OCI-LY1 (cell line): ENCODE data around the gene TNS4.

Experiments
- H2AFZ ChIP-seq: fragments of 200-600 bp; sonication (generic), shearing (Covaris generic); 2 replicates; pipeline ENCODE4 v1.6.0; 2014; ENCODE audit warnings: antibody characterized with exemption, mild to moderate bottlenecking, low read length
- H3F3A ChIP-seq: fragments of 200-600 bp; sonication (generic), shearing (Covaris generic); 2 replicates; pipeline ENCODE4 v1.6.0; 2014; ENCODE audit warnings: mild to moderate bottlenecking, antibody characterized with exemption, low read length, moderate library complexity; ENCODE audit not compliant: insufficient read depth
- H3K27ac ChIP-seq: fragments of 200-600 bp; sonication (generic); 2 replicates; pipeline ENCODE4 v1.5.1; 2014; ENCODE audit warnings: low read length, mixed run types, mild to moderate bottlenecking, low read depth; ENCODE audit not compliant: poor library complexity, severe bottlenecking
- H3K27me3 ChIP-seq: fragments of 200-600 bp; sonication (generic); 2 replicates; pipeline ENCODE4 v1.6.0; 2014; ENCODE audit warnings: antibody characterized with exemption, mild to moderate bottlenecking, low read length, moderate library complexity; ENCODE audit not compliant: insufficient read depth
- H3K36me3 ChIP-seq: fragments of 200-600 bp; sonication (generic); 2 replicates; pipeline ENCODE4 v1.6.1; 2014; ENCODE audit warnings: mild to moderate bottlenecking, antibody characterized with exemption, low read length, moderate library complexity, mixed read lengths; ENCODE audit not compliant: insufficient read depth
- H3K4me1 ChIP-seq: fragments of 200-600 bp; sonication (generic); 2 replicates; pipeline ENCODE4 v1.5.1; 2014; ENCODE audit warnings: mild to moderate bottlenecking, low read length, moderate library complexity; ENCODE audit not compliant: insufficient read depth, severe bottlenecking
- H3K4me2 ChIP-seq: fragments of 200-600 bp; sonication (generic), shearing (Covaris generic); 2 replicates; pipeline ENCODE4 v1.6.1; 2014; ENCODE audit warnings: low read length
- H3K4me3 ChIP-seq: fragments of 200-600 bp; sonication (generic); 2 replicates; pipeline ENCODE4 v1.5.1; 2014; ENCODE audit warnings: low read length, low read depth, mild to moderate bottlenecking, mixed read lengths; ENCODE audit not compliant: poor library complexity, severe bottlenecking
- H3K79me2 ChIP-seq: fragments of 200-600 bp; shearing (Covaris generic); 2 replicates; pipeline ENCODE4 v1.6.1; 2016; ENCODE audit warnings: mixed run types, low read length, mixed read lengths; ENCODE audit not compliant: insufficient read depth
- H3K9ac ChIP-seq: fragments of 200-600 bp; sonication (generic), shearing (Covaris generic); 2 replicates; pipeline ENCODE4 v1.6.1; 2014; ENCODE audit warnings: mild to moderate bottlenecking, low read length, mixed read lengths
- H3K9me2 ChIP-seq: fragments of 200-600 bp; sonication (generic), shearing (Covaris generic); 2 replicates; pipeline ENCODE4 v1.6.1; 2014; ENCODE audit warnings: low read depth, mild to moderate bottlenecking, low read length, mixed read lengths
- H3K9me3 ChIP-seq: fragments of 200-600 bp; shearing (Covaris generic); 2 replicates; pipeline ENCODE4 v1.6.1; 2014; ENCODE audit warnings: low read length, mixed read lengths
- H4K20me1 ChIP-seq: fragments of 200-600 bp; sonication (generic), shearing (Covaris generic); 2 replicates; pipeline ENCODE4 v1.6.0; 2016; ENCODE audit warnings: mild to moderate bottlenecking, low read length; ENCODE audit not compliant: insufficient read depth
- EZH2 ChIP-seq: fragments of 200-600 bp; sonication (generic), shearing (Covaris generic); IDR thresholded peaks from 2 replicates; pipeline ENCODE4 v1.8.0; 2017; ENCODE audit warnings: borderline replicate concordance, mixed run types, mild to moderate bottlenecking, antibody characterized with exemption, low read length, moderate library complexity, mixed read lengths
- TF ChIP-seq, protein P1 (sequence below): fragments of 200-600 bp; sonication (generic), shearing (Covaris generic); IDR thresholded peaks from 2 replicates; pipeline ENCODE4 v1.5.1; 2017; ENCODE audit warnings: mild to moderate bottlenecking, antibody characterized with exemption, low read length, moderate library complexity, mixed read lengths

Gene TNS4

DNA sequence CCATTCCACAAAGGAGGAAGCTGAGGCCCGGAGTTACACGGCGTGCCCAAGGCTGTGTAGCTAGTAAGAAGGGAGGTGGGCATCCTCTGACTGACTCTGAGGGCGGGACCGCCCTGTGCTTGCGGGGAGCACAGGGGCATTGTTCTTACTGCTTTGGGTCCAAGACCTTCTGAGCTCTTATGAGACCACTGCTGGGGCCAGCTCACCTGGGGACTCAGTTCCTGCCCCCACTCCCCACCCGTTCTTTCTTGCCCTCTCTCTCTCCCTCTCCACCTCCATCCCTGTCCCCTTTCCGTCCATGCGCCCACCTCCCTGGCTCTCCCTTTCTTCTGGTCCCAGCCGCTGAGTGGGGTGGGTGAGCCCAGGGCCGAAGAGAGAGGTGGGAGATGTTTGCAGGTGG, 44.2 kb upstream of the TNS4 start:
- H3K9ac ChIP-seq, result no peak overlapping the region
- TF ChIP-seq EZH2, result no peak
- TF ChIP-seq, protein P1, sequence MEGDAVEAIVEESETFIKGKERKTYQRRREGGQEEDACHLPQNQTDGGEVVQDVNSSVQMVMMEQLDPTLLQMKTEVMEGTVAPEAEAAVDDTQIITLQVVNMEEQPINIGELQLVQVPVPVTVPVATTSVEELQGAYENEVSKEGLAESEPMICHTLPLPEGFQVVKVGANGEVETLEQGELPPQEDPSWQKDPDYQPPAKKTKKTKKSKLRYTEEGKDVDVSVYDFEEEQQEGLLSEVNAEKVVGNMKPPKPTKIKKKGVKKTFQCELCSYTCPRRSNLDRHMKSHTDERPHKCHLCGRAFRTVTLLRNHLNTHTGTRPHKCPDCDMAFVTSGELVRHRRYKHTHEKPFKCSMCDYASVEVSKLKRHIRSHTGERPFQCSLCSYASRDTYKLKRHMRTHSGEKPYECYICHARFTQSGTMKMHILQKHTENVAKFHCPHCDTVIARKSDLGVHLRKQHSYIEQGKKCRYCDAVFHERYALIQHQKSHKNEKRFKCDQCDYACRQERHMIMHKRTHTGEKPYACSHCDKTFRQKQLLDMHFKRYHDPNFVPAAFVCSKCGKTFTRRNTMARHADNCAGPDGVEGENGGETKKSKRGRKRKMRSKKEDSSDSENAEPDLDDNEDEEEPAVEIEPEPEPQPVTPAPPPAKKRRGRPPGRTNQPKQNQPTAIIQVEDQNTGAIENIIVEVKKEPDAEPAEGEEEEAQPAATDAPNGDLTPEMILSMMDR, result no peak
- no peak overlapping the region for H3K4me3 ChIP-seq
- no peak overlapping the region for H3K4me2 ChIP-seq
- no peaks in the 10 kb centered on the region for H3F3A ChIP-seq
- peaks cover 59% of the 10 kb centered on the region for H3K4me1 ChIP-seq
- H3K9me2 ChIP-seq, result no peaks in the 10 kb centered on the region
- H3K27ac ChIP-seq, result no peak overlapping the region
- no peak overlapping the region for H2AFZ ChIP-seq
- no peaks in the 10 kb centered on the region for H3K9me3 ChIP-seq
- H3K27me3 ChIP-seq, result no peaks in the 10 kb centered on the region
- no peaks in the 10 kb centered on the region for H3K79me2 ChIP-seq
- no peaks in the 10 kb centered on the region for H3K36me3 ChIP-seq
- no peaks in the 10 kb centered on the region for H4K20me1 ChIP-seq

DNA sequence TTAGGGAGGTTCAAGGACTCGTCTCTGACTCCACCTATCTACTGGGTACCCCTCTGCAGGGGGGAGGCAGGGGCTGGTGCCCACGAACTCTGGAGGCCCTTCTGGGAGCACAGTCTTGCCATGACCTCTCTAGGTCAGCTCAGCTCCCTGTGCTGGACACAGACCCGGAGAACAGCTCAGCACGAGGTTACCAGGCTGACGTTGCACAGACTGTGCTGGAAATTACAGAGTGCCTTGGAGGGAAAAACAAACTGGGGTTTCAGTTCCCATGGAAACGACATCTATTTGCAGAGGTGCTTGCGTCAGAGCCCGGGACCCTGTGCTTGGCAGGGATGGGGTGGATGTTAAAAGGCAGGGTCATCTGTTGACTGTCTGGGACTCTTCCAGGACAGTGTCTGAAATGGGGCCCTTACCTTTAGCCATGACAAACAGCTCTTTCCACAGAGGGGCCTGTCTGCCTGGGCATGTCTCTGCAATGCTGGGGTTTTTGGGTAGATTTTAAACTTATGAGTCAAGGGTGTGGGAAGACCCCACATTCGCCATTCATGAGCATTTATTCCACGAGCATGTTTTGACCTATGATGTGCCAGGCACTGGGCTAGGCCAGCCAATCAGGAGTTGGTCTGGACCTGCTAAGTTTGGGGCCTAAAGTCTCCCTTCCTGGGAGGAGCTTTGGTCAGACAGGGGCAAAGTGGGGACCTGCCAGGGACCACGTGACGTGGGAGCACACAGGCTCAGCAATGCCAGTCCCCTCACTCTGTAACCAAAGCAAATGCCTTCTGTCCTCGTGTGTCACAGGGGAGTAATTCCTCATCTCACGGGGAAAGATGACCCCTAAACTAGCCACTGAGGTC, 41.4 kb upstream of the TNS4 start:
- TF ChIP-seq, protein P1, result no peak
- no peak for TF ChIP-seq EZH2
- Histone ChIP-seq H3K4me1 (peaks cover 47% of the 10 kb centered on the region), H2AFZ (no peak overlapping the region), H3K79me2 (no peaks in the 10 kb centered on the region), H4K20me1 (no peaks in the 10 kb centered on the region), H3K27ac (peak overlapping the region; percentile 83), H3K4me2 (peak overlapping the region; percentile 18; the same call in 1 of the 2 replicates), H3K9ac (peak overlapping the region; percentile 22; the same call in 1 of the 2 replicates), H3K9me3 (no peaks in the 10 kb centered on the region), H3K9me2 (no peaks in the 10 kb centered on the region), H3K27me3 (no peaks in the 10 kb centered on the region), H3K36me3 (no peaks in the 10 kb centered on the region), H3K4me3 (no peak overlapping the region), H3F3A (no peaks in the 10 kb centered on the region)

DNA sequence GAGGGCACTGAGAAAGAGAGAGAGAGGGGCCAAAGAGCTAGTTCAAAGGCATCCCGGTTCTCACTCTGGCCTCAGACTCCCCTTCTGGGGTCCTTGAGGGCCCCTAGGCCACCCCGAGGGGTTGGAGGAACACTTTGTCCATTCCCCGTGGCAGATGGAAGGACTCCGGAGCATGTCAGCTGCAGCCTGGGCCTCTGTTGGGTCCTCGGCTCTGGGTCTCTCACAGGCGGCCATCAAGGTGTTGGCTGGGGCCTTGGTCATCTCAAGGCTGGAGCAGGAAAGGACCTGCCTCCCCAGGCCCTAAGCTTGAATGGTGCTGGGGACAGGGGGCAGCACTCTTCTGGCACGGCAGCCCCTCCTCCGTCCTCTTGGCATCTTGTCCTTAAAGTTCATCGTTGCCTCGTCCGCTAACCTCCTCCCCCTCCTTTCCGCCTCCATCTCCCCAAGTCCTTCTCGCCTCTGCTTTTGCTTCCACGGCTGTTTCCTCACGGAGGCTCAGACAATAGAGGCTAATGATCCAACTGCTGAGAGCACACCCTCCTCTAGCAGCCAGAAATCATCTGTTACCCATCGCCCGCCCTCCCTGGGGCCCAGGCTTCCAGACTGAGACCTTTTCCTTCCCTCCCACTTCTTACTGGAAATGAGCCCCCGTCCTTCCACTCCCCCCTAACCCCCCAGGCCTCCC, 40.6 kb upstream of the TNS4 start:
- no peaks in the 10 kb centered on the region for H3K9me2 ChIP-seq
- peak overlapping the region; percentile 22; the same call in 1 of the 2 replicates for H3K9ac ChIP-seq
- no peaks in the 10 kb centered on the region for H3K36me3 ChIP-seq
- H3K27me3 ChIP-seq, result no peaks in the 10 kb centered on the region
- no peaks in the 10 kb centered on the region for H4K20me1 ChIP-seq
- no peak overlapping the region for H3K4me3 ChIP-seq
- H3F3A ChIP-seq, result no peaks in the 10 kb centered on the region
- H3K27ac ChIP-seq, result peak overlapping the region; percentile 83
- H3K79me2 ChIP-seq, result no peaks in the 10 kb centered on the region
- H3K4me2 ChIP-seq, result peak overlapping the region; percentile 18; the same call in 1 of the 2 replicates
- H3K4me1 ChIP-seq, result peaks cover 40% of the 10 kb centered on the region
- TF ChIP-seq EZH2, result no peak
- TF ChIP-seq, protein P1, result no peak
- H3K9me3 ChIP-seq, result no peaks in the 10 kb centered on the region
- no peak overlapping the region for H2AFZ ChIP-seq
